HCT116 (cell line): ENCODE results near the gene RBM38. TPM values are rescaled to one million over a fixed set of nuclear protein-coding genes. Genes with fewer than 3 reads are reported as not detected.

Experiments
- ATAC-seq: fragments of 200-7000 bp; cut with Tn5 transposase; 2 replicates; pipeline ENCODE4 v1.9.1; 2020; ENCODE audit warnings: mild to moderate bottlenecking, moderate library complexity
- BruUV-seq: library from RNA; stranded (reverse); fragments of 400-500 nt; replicated peaks from 2 replicates; lab custom pipeline; 2021; lab: Mats Ljungman, UMichigan
- CTCF ChIA-PET: fragments of 300-600 bp; sonication (Branson Sonifier 250); formaldehyde crosslinking; loops from one replicate; lab custom pipeline; 2021; ENCODE audit warnings: antibody characterized with exemption; lab: Charles Lee
- POLR2A ChIA-PET: fragments of 300-600, 350-600 bp; sonication (Branson Sonifier 250); formaldehyde crosslinking; loops from one replicate; lab custom pipeline; 2021; ENCODE audit warnings: antibody characterized with exemption; lab: Charles Lee
- RAD21 ChIA-PET, 2 experiments: fragments of 300-600 bp; sonication (Branson Sonifier 250); formaldehyde crosslinking; loops; one replicate each; lab custom pipeline; 2023; ENCODE audit warnings: low total read pairs in 2 of 2; ENCODE audit not compliant: uncharacterized antibody in 2 of 2, unreplicated experiment in 2 of 2, low non-redundant PET in 1 of 2; lab: Charles Lee
- DNase-seq: peaks from one replicate; pipeline ENCODE4 v3.0.0-alpha.2; 2010; ENCODE audit warnings: low read depth, low spot score
- H2AFZ ChIP-seq: fragments of 200-600 bp; shearing (Covaris generic), sonication (generic); 2 replicates; pipeline ENCODE4 v1.6.1; 2017; ENCODE audit warnings: low read depth, mixed run types, mixed read lengths, antibody characterized with exemption, low read length; ENCODE audit not compliant: poor library complexity, severe bottlenecking
- H3K27ac ChIP-seq: 2 replicates; pipeline ENCODE4 v1.5.1; 2012; ENCODE audit warnings: low read depth, low read length
- H3K27me3 ChIP-seq: fragments of 200-600 bp; sonication (generic); 2 replicates; pipeline ENCODE4 v1.6.1; 2016; ENCODE audit warnings: mixed run types, low read length, mixed read lengths; ENCODE audit not compliant: insufficient read depth
- H3K36me3 ChIP-seq, 2 experiments: fragments of 200-500 bp in 1 of 2; fragments of 200-600 bp in 1 of 2; sonication (Bioruptor generic) in 1 of 2; sonication (generic) in 1 of 2; 2 replicates each; pipeline versions ENCODE4 v1.5.1 to v1.6.1; 2014 to 2016; ENCODE audit warnings: low read length in 2 of 2, inconsistent platforms in 1 of 2, mixed read lengths in 1 of 2, mixed run types in 1 of 2; ENCODE audit not compliant: insufficient read depth in 2 of 2, control insufficient read depth in 1 of 2
- H3K4me1 ChIP-seq, 2 experiments: fragments of 200-600 bp in 1 of 2; sonication (generic) in 1 of 2; 2 replicates each; pipeline versions ENCODE4 v1.5.1 to v1.6.1; 2012 to 2017; ENCODE audit warnings: low read length in 2 of 2, inconsistent platforms in 1 of 2, mild to moderate bottlenecking in 1 of 2, mixed read lengths in 1 of 2, mixed run types in 1 of 2, moderate library complexity in 1 of 2; ENCODE audit not compliant: insufficient read depth in 2 of 2, control insufficient read depth in 1 of 2
- H3K4me2 ChIP-seq: fragments of 200-600 bp; sonication (generic); 2 replicates; pipeline ENCODE4 v1.6.1; 2017; ENCODE audit warnings: mixed run types, low read length, mixed read lengths
- H3K4me3 ChIP-seq, 2 experiments: fragments of 200-600 bp in 1 of 2; sonication (generic) in 1 of 2; replicated peaks in 1 of 2; 2 replicates each; pipeline ENCODE4 v1.5.1; 2011 to 2016; ENCODE audit warnings: low read length in 2 of 2, control low read depth in 1 of 2, low read depth in 1 of 2, mild to moderate bottlenecking in 1 of 2, mixed read lengths in 1 of 2, mixed run types in 1 of 2
- H3K79me2 ChIP-seq: fragments of 200-600 bp; sonication (generic); 2 replicates; pipeline ENCODE4 v1.6.1; 2017; ENCODE audit warnings: mild to moderate bottlenecking, mixed run types, low read length, moderate library complexity, mixed read lengths; ENCODE audit not compliant: insufficient read depth
- H3K9ac ChIP-seq: fragments of 200-600 bp; sonication (generic); 2 replicates; pipeline ENCODE4 v1.6.1; 2016; ENCODE audit warnings: low read length, mixed read lengths
- H3K9me2 ChIP-seq: fragments of 200-600 bp; sonication (generic), shearing (Covaris generic); 2 replicates; pipeline ENCODE4 v1.6.1; 2017; ENCODE audit warnings: mixed run types, mild to moderate bottlenecking, moderate library complexity; ENCODE audit not compliant: insufficient read depth
- H3K9me3 ChIP-seq, 2 experiments: fragments of 200-500 bp in 1 of 2; fragments of 200-600 bp in 1 of 2; sonication (Bioruptor generic) in 1 of 2; sonication (generic) in 1 of 2; 2 replicates each; pipeline ENCODE4 v1.6.1; 2014 to 2017; ENCODE audit warnings: low read length in 2 of 2, mixed read lengths in 2 of 2, inconsistent platforms in 1 of 2, low read depth in 1 of 2, mild to moderate bottlenecking in 1 of 2, mixed run types in 1 of 2, moderate library complexity in 1 of 2; ENCODE audit not compliant: control insufficient read depth in 1 of 2, insufficient read depth in 1 of 2
- H4K20me1 ChIP-seq: fragments of 200-600 bp; sonication (generic), shearing (Covaris generic); 2 replicates; pipeline ENCODE4 v1.6.1; 2017; ENCODE audit warnings: mixed run types, mild to moderate bottlenecking, moderate library complexity; ENCODE audit not compliant: insufficient read depth
- CBX3 ChIP-seq: IDR thresholded peaks from 2 replicates; pipeline ENCODE4 v1.6.1; 2012; ENCODE audit warnings: low read depth
- CEBPB ChIP-seq: IDR thresholded peaks from 2 replicates; pipeline ENCODE4 v1.6.1; 2012; ENCODE audit warnings: low read depth
- EGR1 ChIP-seq: IDR thresholded peaks from 2 replicates; pipeline ENCODE4 v1.6.1; 2012; ENCODE audit warnings: low read depth
- JUND ChIP-seq: IDR thresholded peaks from 2 replicates; pipeline ENCODE4 v1.6.1; 2012
- POLR2A ChIP-seq: IDR thresholded peaks from 2 replicates; pipeline ENCODE4 v1.7.0; 2011; ENCODE audit warnings: borderline replicate concordance; ENCODE audit not compliant: insufficient read depth, insufficient read length; ENCODE audit errors: extremely low read depth
- POLR2AphosphoS5 ChIP-seq: IDR thresholded peaks from 2 replicates; pipeline ENCODE4 v1.6.1; 2011; ENCODE audit warnings: mild to moderate bottlenecking, low read depth, low read length, moderate library complexity
- SP1 ChIP-seq: IDR thresholded peaks from 2 replicates; pipeline ENCODE4 v1.6.1; 2012; ENCODE audit warnings: low read depth
- TCF7L2 ChIP-seq: IDR thresholded peaks from 2 replicates; pipeline ENCODE4 v1.7.0; 2011; ENCODE audit warnings: borderline replicate concordance, inconsistent platforms; ENCODE audit not compliant: insufficient read depth, insufficient read length; ENCODE audit errors: extremely low read depth
- YY1 ChIP-seq: IDR thresholded peaks from 2 replicates; pipeline ENCODE4 v1.6.1; 2011; ENCODE audit warnings: low read length, low read depth, moderate library complexity, mild to moderate bottlenecking; ENCODE audit not compliant: insufficient replicate concordance; ENCODE audit errors: extremely low read depth
- ZNF274 ChIP-seq: fragments of 200-500 bp; sonication (Bioruptor generic); IDR thresholded peaks from 2 replicates; pipeline ENCODE4 v1.6.1; 2014; ENCODE audit warnings: mild to moderate bottlenecking, low read depth, low read length, inconsistent platforms
- intact Hi-C: fragments of 100-400 bp; cut with micrococcal nuclease; formaldehyde crosslinking; loops from 2 replicates; pipeline ENCODE4 v1.10.0; 2022
- total RNA-seq: library from RNA; stranded (reverse); gene quantifications from one replicate; pipeline ENCODE4 v1.2.1, GENCODE V29; 2021; ENCODE audit not compliant: unreplicated experiment
- TF ChIP-seq, protein P1 (sequence below), 3 experiments: fragments of 200-600 bp in 1 of 3; sonication (generic) in 1 of 3; IDR thresholded peaks in 2 of 3; conservative IDR thresholded peaks in 1 of 3; 2 replicates each; pipeline ENCODE4 v1.5.1; 2012 to 2017; ENCODE audit warnings: low read depth in 2 of 3, low read length in 2 of 3, antibody characterized with exemption in 1 of 3, borderline replicate concordance in 1 of 3, control low read depth in 1 of 3, mild to moderate bottlenecking in 1 of 3, mixed read lengths in 1 of 3, mixed run types in 1 of 3, moderate library complexity in 1 of 3; ENCODE audit not compliant: insufficient read depth in 1 of 3
- TF ChIP-seq, protein P2 (sequence below): IDR thresholded peaks from 2 replicates; pipeline ENCODE4 v1.6.1; 2011; ENCODE audit warnings: mild to moderate bottlenecking, low read length, moderate library complexity; ENCODE audit not compliant: insufficient replicate concordance; ENCODE audit errors: extremely low read depth

The RBM38 gene
- total RNA-seq, 1 experiment from 2014 or later = 36.2 TPM

DNA sequence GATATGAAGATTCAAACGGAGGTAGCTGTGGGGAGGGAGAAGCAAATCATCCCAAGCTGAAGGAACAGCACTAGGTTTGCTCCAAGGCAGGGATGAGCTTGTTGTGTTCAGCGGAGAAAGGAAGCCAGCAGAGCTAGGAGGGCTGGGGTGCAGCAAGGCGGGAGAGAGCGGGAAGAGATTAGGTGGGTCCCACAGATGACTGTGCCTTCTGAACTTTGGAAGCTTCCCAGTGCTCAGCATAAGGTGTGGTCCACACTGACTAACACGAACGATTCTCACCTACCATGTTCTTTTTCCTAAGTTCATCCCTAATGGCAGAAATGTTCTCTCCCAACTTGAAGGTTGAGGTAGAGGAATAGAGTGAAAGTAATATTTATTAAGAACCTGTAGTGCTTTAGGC is 38.9 kb upstream of the RBM38 start:
- ChIA-PET RAD21 (no interaction called here), CTCF (no interaction called here)
- peaks cover 9 to 17% of the 10 kb centered on the region in 2 experiments for H3K4me1 ChIP-seq
- intact Hi-C loops = loop anchor here (5.0 kb wide), 1 partner anchor 960 kb away; the partner anchor contains the start of genes AURKA and CSTF1
- H3K36me3 ChIP-seq = peaks cover 22 to 38% of the 10 kb centered on the region in 2 experiments
- no peak overlapping the region for H2AFZ ChIP-seq
- TF ChIP-seq CEBPB (no peak), POLR2A (no peak), YY1 (no peak), ZNF274 (no peak), EGR1 (no peak), SP1 (no peak), CBX3 (no peak), TCF7L2 (no peak)
- TF ChIP-seq, all 23 proteins: peak for 0
- Histone ChIP-seq H3K9ac (peak overlapping the region; percentile 98), H4K20me1 (no peaks in the 10 kb centered on the region; the same call in 1 of the 2 replicates), H3K4me3 (peak overlapping the region; percentile 65 to 96), H3K9me3 (no peaks in the 10 kb centered on the region), H3K9me2 (no peaks in the 10 kb centered on the region), H3K27me3 (no peaks in the 10 kb centered on the region), H3K79me2 (no peaks in the 10 kb centered on the region; the same call in none of the 2 replicates), H3K4me2 (peak overlapping the region; percentile 94), H3K27ac (no peak overlapping the region)
- no TSS peak for BruUV-seq
- DNase-seq (no peak), ATAC-seq (no peak)
- POLR2A ChIA-PET = no interaction called here

DNA sequence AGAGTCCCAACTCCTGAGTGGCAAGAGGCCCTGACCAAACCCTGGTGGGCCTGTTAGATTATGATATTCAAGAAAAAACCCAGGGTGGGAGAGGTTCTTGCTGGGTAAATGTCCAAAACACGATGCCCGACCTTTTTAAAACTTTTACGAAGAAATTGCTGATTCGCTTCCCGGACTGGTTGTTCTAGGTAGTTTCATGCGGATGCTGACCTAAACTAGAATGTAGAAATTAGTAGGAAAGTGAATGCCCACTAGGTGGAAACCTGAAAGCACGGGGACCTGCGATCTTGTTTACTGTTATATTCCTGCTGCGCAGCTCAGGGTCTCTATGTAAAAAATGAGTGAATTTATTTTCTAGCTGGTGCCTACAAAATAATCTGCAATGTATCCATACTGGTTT is 37.8 kb upstream of the RBM38 start:
- RAD21 ChIA-PET = no interaction called here
- H3K4me1 ChIP-seq = peaks cover 9 to 17% of the 10 kb centered on the region in 2 experiments
- no peaks in the 10 kb centered on the region; the same call in none of the 2 replicates for H3K79me2 ChIP-seq
- no peak for TF ChIP-seq JUND
- TF ChIP-seq, protein P1, sequence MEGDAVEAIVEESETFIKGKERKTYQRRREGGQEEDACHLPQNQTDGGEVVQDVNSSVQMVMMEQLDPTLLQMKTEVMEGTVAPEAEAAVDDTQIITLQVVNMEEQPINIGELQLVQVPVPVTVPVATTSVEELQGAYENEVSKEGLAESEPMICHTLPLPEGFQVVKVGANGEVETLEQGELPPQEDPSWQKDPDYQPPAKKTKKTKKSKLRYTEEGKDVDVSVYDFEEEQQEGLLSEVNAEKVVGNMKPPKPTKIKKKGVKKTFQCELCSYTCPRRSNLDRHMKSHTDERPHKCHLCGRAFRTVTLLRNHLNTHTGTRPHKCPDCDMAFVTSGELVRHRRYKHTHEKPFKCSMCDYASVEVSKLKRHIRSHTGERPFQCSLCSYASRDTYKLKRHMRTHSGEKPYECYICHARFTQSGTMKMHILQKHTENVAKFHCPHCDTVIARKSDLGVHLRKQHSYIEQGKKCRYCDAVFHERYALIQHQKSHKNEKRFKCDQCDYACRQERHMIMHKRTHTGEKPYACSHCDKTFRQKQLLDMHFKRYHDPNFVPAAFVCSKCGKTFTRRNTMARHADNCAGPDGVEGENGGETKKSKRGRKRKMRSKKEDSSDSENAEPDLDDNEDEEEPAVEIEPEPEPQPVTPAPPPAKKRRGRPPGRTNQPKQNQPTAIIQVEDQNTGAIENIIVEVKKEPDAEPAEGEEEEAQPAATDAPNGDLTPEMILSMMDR (IDR thresholded peaks at IDR 0.05 in 2 of 3, conservative IDR thresholded peaks at IDR 0.05 in 1 of 3; ENCODE audit: borderline replicate concordance in 1 of 3, insufficient read depth in 1 of 3, low read depth in 2 of 3, low read length in 2 of 3) = 0 out of 6 replicates have a peak, but pooled peaks of 1 of the 3 experiments have one; percentile 16
- TF ChIP-seq, protein P2, sequence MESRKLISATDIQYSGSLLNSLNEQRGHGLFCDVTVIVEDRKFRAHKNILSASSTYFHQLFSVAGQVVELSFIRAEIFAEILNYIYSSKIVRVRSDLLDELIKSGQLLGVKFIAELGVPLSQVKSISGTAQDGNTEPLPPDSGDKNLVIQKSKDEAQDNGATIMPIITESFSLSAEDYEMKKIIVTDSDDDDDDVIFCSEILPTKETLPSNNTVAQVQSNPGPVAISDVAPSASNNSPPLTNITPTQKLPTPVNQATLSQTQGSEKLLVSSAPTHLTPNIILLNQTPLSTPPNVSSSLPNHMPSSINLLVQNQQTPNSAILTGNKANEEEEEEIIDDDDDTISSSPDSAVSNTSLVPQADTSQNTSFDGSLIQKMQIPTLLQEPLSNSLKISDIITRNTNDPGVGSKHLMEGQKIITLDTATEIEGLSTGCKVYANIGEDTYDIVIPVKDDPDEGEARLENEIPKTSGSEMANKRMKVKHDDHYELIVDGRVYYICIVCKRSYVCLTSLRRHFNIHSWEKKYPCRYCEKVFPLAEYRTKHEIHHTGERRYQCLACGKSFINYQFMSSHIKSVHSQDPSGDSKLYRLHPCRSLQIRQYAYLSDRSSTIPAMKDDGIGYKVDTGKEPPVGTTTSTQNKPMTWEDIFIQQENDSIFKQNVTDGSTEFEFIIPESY = no peak
- no peak for TF ChIP-seq POLR2AphosphoS5
- TF ChIP-seq CEBPB = no peak
- TF ChIP-seq, all 23 proteins: peak for 1
- no peak for DNase-seq
- Histone ChIP-seq H3K9ac (no peak overlapping the region), H4K20me1 (no peaks in the 10 kb centered on the region; the same call in 1 of the 2 replicates), H2AFZ (no peak overlapping the region), H3K9me2 (no peaks in the 10 kb centered on the region), H3K4me2 (no peak overlapping the region), H3K27me3 (no peaks in the 10 kb centered on the region), H3K9me3 (no peaks in the 10 kb centered on the region), H3K36me3 (peaks cover 22 to 38% of the 10 kb centered on the region in 2 experiments), H3K27ac (no peak overlapping the region), H3K4me3 (no peak overlapping the region)
- POLR2A ChIA-PET = no interaction called here
- no TSS peak for BruUV-seq
- no peak for ATAC-seq
- CTCF ChIA-PET = no interaction called here
- intact Hi-C loops = loop anchor here (5.0 kb wide), 1 partner anchor 961 kb away; the partner anchor contains the start of genes AURKA and CSTF1
